Breast epithelium (tissue), 3 donors: ENCODE measurements around the gene OR6C2.

Experiments
- POLR2A ChIP-seq: fragments of 450-650 bp; IDR thresholded peaks from one replicate; pipeline ENCODE4 v1.6.1; 2016; ENCODE audit warnings: antibody characterized with exemption, mild to moderate bottlenecking, moderate library complexity
- TF ChIP-seq, protein P1 (sequence below), 3 donors: fragments of 450-650 bp; IDR thresholded peaks; one replicate each; pipeline ENCODE4 v1.5.1; 2016 to 2017; ENCODE audit warnings: antibody characterized with exemption in 3 of 3, mild to moderate bottlenecking in 3 of 3, moderate library complexity in 3 of 3

DNA sequence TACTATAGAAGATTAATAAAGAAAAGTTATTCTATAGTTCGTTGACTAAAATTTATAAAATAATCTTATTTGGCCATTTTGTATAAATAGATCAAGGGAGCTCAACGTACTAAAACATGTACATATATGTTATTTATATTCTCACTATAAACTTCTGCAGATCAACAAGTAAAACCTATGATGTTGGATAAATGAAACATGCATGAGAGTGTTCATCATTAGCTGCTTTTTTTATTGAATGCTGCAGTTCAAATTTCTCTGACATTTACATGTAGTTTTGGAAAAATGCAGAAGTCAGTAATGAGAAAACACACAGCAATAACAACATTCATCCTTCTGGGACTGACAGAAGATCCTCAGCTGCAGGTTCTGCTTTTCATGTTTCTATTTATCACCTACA is 48.2 kb downstream of the OR6C2 start, which contains the start of gene OR6C68:
- TF ChIP-seq, protein P1, sequence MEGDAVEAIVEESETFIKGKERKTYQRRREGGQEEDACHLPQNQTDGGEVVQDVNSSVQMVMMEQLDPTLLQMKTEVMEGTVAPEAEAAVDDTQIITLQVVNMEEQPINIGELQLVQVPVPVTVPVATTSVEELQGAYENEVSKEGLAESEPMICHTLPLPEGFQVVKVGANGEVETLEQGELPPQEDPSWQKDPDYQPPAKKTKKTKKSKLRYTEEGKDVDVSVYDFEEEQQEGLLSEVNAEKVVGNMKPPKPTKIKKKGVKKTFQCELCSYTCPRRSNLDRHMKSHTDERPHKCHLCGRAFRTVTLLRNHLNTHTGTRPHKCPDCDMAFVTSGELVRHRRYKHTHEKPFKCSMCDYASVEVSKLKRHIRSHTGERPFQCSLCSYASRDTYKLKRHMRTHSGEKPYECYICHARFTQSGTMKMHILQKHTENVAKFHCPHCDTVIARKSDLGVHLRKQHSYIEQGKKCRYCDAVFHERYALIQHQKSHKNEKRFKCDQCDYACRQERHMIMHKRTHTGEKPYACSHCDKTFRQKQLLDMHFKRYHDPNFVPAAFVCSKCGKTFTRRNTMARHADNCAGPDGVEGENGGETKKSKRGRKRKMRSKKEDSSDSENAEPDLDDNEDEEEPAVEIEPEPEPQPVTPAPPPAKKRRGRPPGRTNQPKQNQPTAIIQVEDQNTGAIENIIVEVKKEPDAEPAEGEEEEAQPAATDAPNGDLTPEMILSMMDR (IDR thresholded peaks at IDR 0.05): no peak
- TF ChIP-seq POLR2A: no peak
